Stimulated activated CD4-positive, alpha-beta T cell treated with anti-CD3 and anti-CD28 coated beads, Interleukin-1b, Interleukin-23, amount 100 ng/mL, for 1 hour (primary cell): ENCODE results near the gene PIEZO1.

ENCODE experiments used
- DNase-seq, 2 donors: peaks; one replicate each; pipeline ENCODE4 v3.0.0-alpha.2; 2020; ENCODE audit warnings: low read depth in 2 of 2

PIEZO1 gene

GRCh38 chr16:88769617-88770460 lies 15.2 kb downstream of the PIEZO1 start:
- no peak for DNase-seq

- DNase-seq, result no peak
Observed at GRCh38 chr16:88768071-88768783, 16.8 kb downstream of the PIEZO1 start.

GRCh38 chr16:88767546-88768070 lies 17.4 kb downstream of the PIEZO1 start:
- DNase-seq, result no peak

- no peak for DNase-seq
Observed at GRCh38 chr16:88766975-88767374, 18.0 kb downstream of the PIEZO1 start.

- no peak for DNase-seq
Observed at GRCh38 chr16:88764913-88765349, 20.1 kb downstream of the PIEZO1 start.

- no peak for DNase-seq
Observed at GRCh38 chr16:88764080-88764479, 20.9 kb downstream of the PIEZO1 start.

- DNase-seq, result no peak
Observed at GRCh38 chr16:88763502-88764053, 21.4 kb downstream of the PIEZO1 start.

- no peak for DNase-seq
Observed at GRCh38 chr16:88762941-88763340, 22.1 kb downstream of the PIEZO1 start.

- no peak for DNase-seq
Observed at GRCh38 chr16:88762258-88762870, 22.7 kb downstream of the PIEZO1 start.

GRCh38 chr16:88761830-88762229 lies 23.2 kb downstream of the PIEZO1 start:
- no peak for DNase-seq

- no peak for DNase-seq
Observed at GRCh38 chr16:88761143-88761534, 23.9 kb downstream of the PIEZO1 start.

GRCh38 chr16:88760424-88761142 lies 24.4 kb downstream of the PIEZO1 start:
- DNase-seq, result no peak

- no peak for DNase-seq
Observed at GRCh38 chr16:88759976-88760350, 25.1 kb downstream of the PIEZO1 start.

- DNase-seq, result no peak
Observed at GRCh38 chr16:88759245-88759975, 25.6 kb downstream of the PIEZO1 start.

GRCh38 chr16:88758944-88759244 lies 26.1 kb downstream of the PIEZO1 start:
- DNase-seq, result no peak

GRCh38 chr16:88758227-88758943 lies 26.6 kb downstream of the PIEZO1 start:
- DNase-seq, result no peak

- no peak for DNase-seq
Observed at GRCh38 chr16:88755745-88756443, 29.1 kb downstream of the PIEZO1 start.

- DNase-seq, result no peak
Observed at GRCh38 chr16:88754912-88755744, 29.9 kb downstream of the PIEZO1 start.
